Activated CD4-positive, alpha-beta T cell treated with anti-CD3 and anti-CD28 coated beads, Interleukin-2, amount 50 U/mL, for 24 hours (primary cell): ENCODE results near the gene MYO18A.
"Not testable (repeated sequence)": the region's sequence is repeated elsewhere in the genome, so short reads cannot be mapped to it uniquely, and the experiment has no call there.

ENCODE experiments used
- DNase-seq, 2 donors: peaks; one replicate each; pipeline ENCODE4 v3.0.0-alpha.2; 2020; ENCODE audit warnings: low read depth in 1 of 2, low spot score in 1 of 2

The MYO18A gene

DNA sequence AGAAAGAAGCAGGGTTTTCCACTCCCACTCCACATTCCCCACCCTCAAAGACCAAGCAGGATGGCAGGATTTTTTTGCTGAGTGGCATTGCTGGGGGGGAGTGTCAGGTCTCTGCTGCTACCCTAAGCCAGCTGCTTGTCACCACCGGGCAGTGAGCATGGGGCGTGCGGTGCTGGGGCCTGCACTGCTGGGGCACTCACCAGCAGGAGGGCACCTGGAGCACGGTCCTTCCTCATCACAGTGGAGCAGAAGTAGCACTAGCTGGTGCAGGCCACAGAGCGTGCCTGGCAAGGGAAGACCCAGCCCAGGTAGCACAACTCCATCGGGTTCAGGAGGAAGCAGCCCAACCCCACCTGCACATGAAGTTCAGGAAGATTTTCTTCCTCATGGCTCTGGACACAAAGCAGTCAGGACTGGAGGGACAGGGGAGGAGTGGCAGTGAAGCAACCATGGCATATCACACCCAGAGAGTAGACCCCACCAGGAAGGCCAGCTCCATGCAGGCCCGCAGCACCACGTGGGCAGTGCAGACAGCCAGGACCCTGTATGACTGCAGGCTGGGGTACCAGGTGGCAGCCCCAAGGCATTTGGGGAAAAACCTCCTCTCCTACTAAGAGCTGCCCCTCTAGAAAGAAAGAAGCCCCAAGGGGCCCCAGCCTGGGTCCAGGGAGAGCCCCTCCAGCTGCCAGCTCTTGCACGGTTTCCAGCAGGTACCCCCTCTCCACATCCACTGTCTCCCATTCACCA is 16.7 kb upstream of the MYO18A start:
- DNase-seq, result no peak

DNA sequence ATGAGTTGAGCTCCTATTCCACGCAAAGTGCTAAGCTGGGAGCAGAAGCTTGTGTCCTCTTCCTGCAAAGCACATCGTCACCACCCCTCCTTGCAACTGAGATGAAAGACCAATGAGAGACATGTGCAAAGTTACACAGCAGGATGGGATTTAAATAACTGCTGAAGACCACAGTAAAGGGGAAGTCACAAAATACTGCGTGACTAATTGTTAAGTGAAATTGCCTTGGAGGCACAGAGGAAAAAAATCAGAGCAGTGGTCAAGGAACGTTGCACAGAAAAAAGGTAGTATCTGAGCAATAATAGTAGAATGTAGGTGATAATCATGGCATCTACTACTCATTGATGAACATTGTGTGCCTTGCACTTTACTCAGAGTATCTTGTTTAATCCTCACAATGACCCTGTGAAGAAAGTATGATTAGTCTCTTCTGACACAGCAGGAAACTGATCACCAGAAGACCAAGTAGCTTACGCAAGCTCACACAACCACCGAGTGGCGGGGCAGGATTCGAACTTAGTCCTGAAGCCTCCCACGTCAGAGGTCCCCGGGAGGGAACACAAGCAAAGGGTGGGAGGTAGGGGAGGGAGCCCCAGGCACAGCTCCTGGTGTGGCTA is 15.4 kb upstream of the MYO18A start:
- DNase-seq, result no peak

DNA sequence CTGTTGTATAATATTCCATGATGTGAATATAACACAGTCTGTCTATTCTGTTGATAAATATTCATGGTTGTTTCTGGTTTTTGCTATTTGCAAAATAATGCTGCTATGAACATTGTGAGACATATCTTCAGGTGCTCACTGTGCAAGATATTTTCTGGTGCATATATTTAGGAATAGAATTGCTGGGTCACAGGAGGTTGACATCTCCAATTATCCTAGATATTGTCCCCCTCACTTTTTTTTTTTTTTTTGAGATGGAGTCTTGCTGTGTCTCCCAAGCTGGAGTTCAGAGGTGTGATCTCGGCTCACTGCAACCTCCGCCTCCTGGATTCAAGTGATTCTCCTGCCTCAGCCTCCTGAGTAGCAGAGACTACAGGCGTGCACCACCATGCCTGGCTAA is 14.5 kb upstream of the MYO18A start:
- no peak for DNase-seq

DNA sequence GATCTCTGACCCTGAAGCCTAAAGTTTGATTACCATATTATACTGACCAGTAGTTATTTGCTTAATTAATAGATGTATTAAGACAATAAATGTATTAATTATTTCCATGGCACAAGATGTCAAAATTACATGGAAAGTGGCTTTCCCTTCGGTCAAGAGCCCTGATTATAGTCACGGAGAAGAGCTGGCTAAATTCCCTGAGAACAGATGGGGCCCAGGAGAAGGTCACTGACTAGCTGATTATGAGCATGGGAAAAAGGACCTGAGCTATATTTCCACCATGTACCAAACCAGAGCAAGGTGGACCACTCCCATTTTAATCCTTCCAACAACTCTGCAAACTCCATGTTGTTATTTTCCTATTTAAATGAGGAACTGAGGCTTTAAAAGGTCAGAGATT is 12.9 kb upstream of the MYO18A start:
- no peak for DNase-seq

DNA sequence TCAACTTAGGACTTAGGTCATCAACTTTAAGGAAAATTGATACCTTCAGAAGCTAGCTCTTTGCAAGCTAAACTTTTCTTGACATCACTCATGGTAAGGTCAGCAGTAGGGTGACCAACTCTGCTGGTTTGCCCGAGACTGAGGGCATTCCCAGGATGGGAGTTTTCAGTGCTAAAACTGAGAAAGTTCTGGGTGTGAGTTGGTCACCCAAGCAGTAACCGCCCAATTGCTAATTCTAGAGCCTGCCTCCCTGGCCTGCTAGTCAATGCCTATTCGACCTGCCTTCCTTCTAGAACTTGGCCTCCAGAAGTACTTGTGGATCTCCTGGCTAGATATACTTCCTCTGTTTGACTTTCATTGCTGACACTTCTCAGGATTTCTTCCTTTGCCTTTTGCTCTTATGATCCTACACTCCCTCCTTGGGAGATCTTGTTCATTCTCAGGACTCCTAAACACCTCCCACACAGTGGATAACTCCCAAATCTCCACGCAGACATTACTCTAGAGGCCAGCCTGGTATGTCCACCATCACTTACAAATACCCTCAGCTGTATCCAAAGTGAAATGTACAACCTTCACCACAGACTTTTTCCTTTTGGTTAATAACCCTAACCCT is 10.5 kb upstream of the MYO18A start:
- DNase-seq, result no peak

DNA sequence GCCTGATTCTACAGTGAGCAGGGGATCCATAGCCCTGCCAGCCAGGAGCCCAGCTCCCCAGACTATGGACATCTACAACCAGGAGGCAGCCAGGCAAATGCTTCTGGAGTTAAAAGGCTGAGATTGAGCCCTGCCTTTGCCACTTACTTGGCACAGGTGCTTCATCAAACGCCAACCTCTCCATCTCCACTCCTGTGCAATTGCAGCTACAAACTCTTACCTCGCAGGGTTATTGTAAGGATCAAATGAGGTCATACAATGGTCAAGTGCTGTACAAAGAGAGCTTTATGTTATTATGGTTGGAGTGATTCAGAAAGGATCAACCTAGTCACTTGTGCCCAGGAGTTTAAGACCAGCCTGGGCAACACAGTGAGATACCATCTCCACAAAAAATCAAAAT is 9.8 kb upstream of the MYO18A start:
- DNase-seq, result no peak

DNA sequence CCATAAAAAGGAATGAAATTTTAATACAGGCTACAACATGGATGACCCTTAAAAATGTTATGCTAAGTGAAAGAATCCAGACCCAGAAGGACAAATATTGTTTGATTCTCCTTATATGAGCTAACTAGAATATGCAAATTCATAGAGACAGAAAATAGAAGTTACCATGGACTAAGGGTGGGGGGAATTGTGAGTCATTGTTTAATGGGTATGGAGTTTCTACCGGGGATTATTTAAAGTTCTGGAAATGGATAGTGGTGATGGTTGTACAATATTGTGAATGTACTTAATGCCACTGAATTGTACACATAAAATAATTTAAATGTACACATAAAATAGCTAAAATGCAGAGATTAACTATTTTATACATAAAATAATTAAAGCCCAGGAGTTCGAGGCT is 9.2 kb upstream of the MYO18A start:
- DNase-seq, result no peak

DNA sequence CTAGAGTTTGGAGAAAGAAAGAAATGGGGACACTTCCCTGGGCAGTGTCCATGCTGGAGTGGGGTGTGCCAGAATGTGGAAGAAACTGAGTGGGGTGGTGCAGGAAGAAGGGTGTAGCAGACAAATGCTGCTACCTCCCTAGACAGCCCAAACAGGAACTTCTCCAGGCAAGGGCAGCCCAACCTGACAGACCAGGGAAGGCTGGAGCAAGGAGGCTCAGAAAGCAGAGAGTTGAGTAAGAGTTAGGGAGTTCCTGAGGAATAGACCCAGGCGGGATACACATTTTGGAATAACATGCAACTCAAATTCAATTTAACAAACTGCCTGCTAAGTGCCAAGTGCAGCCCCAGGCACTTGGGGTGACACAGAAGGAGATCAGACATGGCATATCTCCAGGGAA is 1.0 kb upstream of the MYO18A start:
- DNase-seq, result no peak

DNA sequence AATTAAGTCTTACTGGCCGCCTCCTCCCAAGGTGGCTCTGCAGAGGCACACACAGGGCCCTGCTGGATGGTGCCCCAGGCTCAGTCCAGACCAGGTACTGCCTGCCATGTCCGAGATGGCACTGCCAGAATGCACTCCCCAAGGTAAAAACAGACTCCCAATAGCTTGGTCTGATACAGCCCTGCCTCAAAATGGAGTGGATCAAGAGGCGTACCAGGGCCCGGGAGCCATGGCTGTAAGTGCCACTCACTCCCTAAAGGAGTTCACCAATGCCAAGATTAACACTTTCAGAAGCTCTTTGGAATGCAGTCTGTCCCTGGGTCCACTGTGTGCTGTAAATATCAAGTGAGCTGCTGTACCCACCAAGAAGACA is 576 bp upstream of the MYO18A start:
- no peak for DNase-seq

DNA sequence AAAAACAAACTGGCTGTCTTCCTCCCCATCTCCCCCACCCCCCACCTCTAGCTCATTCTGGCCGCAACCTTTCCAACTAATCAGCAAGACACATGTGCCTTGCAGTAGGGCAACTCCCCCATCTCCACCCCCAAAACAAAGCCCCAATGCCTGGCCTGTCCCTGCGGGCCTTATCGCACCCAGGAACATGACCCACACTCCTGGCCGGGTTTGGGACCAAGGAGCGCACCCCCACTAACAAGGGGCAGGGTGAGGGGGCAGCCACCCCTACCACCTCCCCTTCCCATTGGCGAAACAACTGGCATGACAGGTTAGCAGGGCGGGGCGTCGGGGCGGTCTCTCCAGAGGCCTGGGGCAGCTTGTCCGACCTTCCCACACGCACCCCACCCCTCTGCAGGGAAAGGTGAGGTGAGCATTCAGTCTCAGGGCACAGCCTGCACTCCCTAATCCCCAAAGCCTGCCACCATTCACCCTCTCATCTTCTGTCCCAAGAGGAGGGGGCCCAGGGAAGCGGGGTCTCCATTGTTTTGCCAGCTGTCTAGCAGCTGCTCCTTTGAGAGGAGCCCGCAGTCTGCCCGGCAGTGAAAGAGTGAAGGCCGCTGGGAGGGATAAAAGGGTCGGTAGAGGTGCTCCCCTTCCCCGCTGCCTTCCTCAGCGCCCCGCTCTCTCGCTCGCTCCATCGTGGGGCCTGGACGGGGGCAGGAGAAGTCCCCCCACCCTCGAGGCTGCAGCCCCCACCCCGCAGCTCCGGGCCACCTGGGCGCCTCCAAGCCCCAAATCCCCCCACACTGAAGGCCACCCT is 765 bp downstream of the MYO18A start:
- DNase-seq, result no peak

DNA sequence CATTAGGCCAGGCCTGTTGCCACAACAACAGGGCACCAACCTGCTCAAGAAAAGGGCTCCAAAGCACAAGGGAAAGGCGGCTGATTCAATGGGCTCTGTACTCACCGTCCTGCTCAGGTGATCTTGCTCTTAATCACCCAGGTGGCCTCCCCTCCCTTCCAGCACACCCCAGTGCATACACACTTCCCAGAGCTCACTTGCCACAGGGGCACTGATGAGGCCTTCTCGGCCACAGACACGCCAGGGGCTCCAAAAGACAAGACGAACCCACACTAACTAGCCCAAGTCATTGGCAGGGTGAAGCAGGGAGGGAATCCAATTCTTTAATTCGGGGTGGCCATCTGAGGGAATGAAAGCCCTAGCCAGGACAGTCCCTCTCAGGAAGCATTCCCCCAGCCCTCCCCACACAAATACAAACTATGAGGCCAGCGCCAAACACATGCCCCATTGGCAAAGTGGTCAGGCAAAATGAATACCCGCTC is 1.4 kb downstream of the MYO18A start:
- no peak for DNase-seq

DNA sequence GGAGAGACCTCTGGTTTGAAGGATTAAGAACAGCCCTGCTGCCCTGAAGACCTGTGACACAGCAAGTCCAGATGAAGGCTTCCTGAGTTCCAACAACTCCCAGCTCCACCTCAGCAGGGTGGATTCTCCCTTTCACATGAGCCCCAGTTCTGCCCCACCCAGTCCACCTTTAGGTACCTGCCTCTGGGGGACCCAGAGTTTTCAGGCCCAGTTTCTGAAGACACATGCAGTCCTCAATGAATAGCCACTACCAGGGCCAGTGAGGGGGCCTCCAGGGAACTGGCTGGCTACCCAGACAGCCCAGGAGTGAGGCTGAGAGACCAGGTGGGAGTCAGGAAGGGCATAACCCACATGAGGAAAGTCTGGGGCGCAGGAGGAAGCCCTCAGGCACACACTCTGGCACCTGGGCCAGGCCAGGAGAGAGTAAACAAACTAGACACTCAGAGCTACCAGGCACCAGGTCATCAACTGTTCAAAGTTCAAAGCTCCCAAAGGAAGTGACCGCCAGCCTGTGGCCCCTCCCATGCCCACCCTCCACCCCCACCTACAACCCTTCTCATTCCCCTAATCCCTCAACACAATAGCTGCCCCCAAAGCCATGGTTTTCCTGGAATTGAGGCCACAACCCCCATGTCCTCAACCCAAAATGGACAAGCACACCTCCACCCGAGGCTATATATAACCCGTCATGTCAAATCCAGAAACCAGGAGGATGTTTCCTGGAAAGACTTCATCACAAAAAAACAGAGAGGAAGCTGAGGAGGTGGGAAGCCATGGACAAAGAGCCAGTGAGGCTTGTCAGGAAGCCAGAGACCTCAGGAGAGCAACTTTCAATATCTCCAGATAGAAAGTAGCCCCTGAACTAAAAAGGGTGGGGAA is 2.1 kb downstream of the MYO18A start:
- DNase-seq, result no peak

DNA sequence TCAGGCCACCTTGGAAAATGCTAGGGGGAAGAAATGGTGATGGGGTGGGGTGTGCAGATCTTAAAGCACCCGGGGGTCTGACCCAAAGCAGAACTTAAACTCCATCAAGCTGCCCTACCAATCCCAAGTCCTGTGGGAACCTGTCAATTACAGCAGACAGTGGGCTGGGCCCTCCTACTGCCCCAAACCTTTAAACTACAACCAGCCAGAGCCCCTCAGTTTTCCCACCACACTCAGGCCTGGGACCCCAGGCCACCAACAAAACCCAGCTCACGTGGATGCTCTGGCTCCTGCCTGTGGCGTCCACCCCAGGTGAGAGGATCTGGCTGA is 2.7 kb downstream of the MYO18A start:
- no peak for DNase-seq

DNA sequence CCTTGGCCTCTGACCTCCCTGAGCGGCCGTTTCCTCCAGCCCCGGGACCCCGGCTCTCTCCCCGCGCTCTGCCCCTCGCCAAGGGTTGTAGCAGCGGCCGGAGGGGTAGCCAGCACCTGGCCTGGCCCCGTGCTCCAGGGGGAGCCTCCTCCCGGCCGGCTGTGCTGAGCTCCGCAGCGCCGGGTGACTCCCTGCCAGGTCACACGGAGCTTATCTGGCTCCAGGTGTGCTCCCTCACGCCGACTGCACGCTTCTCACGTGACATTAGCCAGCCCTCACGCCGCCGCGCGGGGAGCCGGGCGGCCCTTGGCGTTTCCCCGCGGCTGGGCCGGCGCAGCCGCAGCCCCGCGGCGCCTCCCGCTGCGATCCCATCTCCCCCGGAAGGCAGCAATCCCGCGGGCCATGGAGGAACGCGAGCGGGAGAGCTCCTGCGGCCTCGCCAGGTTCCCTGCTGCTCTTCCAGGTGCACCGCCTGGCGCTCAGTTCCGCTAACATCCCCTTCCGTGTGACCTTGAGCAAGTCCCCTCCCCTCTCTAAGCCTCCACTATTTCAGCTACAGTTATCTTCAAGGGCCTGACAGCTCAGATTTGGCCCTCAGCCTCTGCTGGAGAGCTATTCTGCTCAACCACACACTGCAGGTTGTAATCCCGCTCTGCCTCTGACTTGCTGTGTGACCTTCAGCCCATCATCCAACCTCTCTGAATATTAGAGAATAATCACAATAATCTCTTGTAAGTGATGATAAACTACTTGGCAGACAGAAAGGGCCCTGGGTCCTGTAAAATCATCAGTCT is 3.4 kb downstream of the MYO18A start:
- peak; percentile 44 to 45 for DNase-seq

DNA sequence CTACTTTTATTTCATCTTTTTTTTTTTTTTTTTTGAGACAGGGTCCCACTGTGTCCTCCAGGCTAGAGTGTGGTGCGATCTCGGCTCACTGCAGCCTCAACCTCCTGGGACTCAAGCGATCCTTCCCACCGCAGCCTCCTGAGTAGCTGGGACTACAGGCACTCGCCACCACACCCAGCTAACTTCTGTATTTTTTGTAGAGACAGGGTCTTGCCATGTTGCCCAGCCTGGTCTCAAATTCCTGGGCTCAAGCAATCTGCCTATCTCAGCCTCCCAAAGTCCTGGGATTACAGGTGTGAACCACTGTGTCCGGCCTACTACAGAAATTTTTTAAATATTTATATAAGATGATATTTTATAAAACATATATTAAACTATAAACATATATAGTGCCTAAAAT is 4.8 kb downstream of the MYO18A start:
- DNase-seq, result no peak

DNA sequence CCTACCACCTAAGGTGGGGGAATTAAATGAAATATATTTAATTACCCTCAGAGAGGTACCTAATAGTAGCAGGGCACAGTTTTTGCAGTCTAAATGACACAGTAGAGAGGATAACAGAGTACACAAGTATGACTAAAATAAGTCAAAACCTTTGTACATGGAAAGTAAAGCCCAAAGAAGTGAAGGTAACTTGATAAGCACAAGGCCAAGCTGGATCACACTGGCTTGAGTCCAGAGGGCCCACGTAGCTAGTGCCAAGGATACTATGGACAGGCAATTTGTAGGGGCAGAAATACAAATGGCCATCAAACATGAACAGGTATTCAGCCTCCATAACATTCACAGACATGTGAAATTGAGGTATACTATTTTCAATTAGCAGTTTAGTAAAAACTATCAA is 7.6 kb downstream of the MYO18A start:
- no peak for DNase-seq

DNA sequence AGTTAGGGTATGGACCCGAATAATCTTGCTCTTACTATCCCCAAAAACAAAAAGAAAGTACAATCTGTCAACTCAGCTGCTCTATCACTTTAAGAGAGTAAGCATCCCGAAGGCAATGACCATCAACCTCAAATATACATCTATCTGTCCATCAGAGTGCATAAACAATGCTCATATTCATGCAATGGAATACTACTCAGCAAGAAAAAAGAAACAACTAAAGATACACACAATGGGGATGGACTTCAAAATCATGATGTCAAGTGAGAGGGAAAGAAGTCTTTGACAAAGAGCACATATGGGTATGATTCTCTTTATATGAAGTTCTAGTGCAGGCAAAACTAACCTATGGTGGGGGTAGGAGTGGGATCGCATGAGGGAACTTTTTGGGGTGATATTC is 9.5 kb downstream of the MYO18A start:
- DNase-seq, result no peak

DNA sequence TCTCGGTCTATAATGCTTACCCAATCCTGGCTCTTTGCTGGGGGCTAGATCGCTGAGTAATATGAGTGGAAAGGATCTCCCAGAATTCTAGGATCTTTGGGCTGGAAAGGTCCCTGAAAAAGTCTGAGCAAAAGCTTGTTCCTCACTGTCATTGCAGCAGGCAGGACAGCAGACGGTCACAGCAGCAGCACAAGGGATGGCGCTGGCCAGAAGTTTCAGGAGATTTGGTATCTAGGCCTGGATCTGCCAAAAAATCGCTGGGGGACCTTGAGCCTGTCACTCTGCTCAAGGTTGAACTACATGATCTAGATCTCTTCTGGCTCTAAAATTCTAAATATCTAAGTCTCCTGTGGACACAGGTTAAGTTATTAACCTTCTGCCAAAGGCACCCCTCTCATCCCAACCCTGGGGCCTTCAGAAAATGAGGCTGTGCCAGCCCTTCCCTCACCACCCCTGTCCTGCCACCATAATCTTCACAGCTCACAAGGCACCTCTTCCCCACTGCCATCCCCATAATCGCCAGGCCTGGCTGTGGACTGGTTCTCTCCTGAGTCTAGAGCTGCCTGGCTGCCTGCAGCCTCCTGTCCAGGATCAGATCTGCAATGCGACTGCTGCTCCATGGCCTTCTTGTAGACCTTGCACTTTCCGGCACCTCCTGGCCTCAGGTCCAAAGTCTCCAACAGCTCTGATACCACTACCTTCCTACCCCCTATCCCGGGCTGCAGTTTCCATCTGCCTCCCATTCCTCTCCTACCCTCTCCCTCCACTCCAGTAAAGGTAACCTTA is 10.2 kb downstream of the MYO18A start:
- DNase-seq, result no peak

DNA sequence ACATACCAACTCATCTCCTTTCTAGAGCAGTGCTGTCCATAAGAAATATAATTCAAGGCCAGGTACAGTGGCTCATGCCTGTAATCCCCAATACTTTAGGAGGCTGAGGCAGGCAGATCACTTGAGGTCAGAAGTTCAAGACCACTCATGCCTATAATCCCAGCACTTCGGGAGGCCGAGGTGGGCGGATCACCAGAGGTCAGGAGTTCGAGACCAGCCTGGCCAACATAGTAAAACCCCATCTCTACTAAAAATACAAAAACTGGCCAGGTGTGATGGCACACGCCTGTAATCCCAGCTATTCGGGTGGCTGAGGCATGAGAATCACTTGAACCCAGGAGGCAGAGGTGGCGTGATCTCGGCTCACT is 11.5 kb downstream of the MYO18A start:
- not testable (repeated sequence) for DNase-seq
